B cell (primary cell): ENCODE data around the gene EEFSEC. TPM values are rescaled to one million over a fixed set of nuclear protein-coding genes. Genes with fewer than 3 reads are reported as not detected.

Experiments used
- ATAC-seq: fragments of 200-7000 bp; cut with Tn5 transposase; one replicate; pipeline ENCODE4 v1.10.0; 2021; ENCODE audit warnings: low read depth, mild to moderate bottlenecking, moderate number of reproducible peaks, moderate library complexity
- CTCF ChIA-PET: fragments of 350-600 bp; sonication (Branson Sonifier 250); formaldehyde crosslinking; loops from one replicate; lab custom pipeline; 2021; ENCODE audit warnings: antibody characterized with exemption, inconsistent platforms; lab: Charles Lee
- POLR2A ChIA-PET: fragments of 350-600 bp; sonication (Branson Sonifier 250); formaldehyde crosslinking; loops from one replicate; lab custom pipeline; 2021; ENCODE audit warnings: antibody characterized with exemption; lab: Charles Lee
- DNase-seq: peaks from one replicate; pipeline ENCODE4 v3.0.0; 2013
- H2AFZ ChIP-seq: 2 replicates; pipeline ENCODE4 v1.6.1; 2012; ENCODE audit warnings: mild to moderate bottlenecking, low read depth, low read length; ENCODE audit not compliant: insufficient read depth, poor library complexity, severe bottlenecking
- H3K27ac ChIP-seq, 2 donors: 1 replicate in 1 of 2; 2 replicates in 1 of 2; pipeline ENCODE4 v1.5.1; 2012 to 2013; ENCODE audit warnings: low read length in 2 of 2, mild to moderate bottlenecking in 2 of 2, moderate library complexity in 1 of 2
- H3K27me3 ChIP-seq, 4 experiments: fragments of 200-600 bp in 1 of 4; sonication (generic) in 1 of 4; replicated peaks in 1 of 4; 1 replicate in 2 of 4; 2 replicates in 2 of 4; pipeline versions ENCODE4 v1.6.1 to v1.7.0; 2013 to 2016; ENCODE audit warnings: low read length in 3 of 4, mild to moderate bottlenecking in 2 of 4, mixed read lengths in 1 of 4, moderate library complexity in 1 of 4; ENCODE audit not compliant: insufficient read depth in 4 of 4, control insufficient read depth in 3 of 4; ENCODE audit errors: control extremely low read depth in 1 of 4
- H3K36me3 ChIP-seq, 2 experiments: replicated peaks in 1 of 2; 1 replicate in 1 of 2; 2 replicates in 1 of 2; pipeline versions ENCODE4 v1.6.1 to v1.7.1; 2013; ENCODE audit warnings: low read length in 1 of 2; ENCODE audit not compliant: insufficient read depth in 2 of 2, control insufficient read depth in 1 of 2; ENCODE audit errors: control extremely low read depth in 1 of 2, extremely low read depth in 1 of 2
- H3K4me1 ChIP-seq, 2 donors: fragments of 200-600 bp in 1 of 2; sonication (generic) in 1 of 2; 1 replicate in 1 of 2; 2 replicates in 1 of 2; pipeline versions ENCODE4 v1.5.1 to v1.6.1; 2013 to 2017; ENCODE audit warnings: low read length in 2 of 2; ENCODE audit not compliant: control insufficient read depth in 2 of 2, insufficient read depth in 2 of 2
- H3K4me2 ChIP-seq: replicated peaks from 2 replicates; pipeline ENCODE3; 2012; ENCODE audit warnings: mild to moderate bottlenecking, low read depth, low read length; ENCODE audit not compliant: poor library complexity, severe bottlenecking
- H3K4me3 ChIP-seq, 5 experiments: fragments of 200-600 bp in 1 of 5; sonication (generic) in 1 of 5; 1 replicate in 3 of 5; 2 replicates in 2 of 5; pipeline versions ENCODE4 v1.5.1 to v1.7.0; 2011 to 2016; ENCODE audit warnings: low read length in 4 of 5, mild to moderate bottlenecking in 4 of 5, low read depth in 2 of 5, control low read depth in 1 of 5, moderate library complexity in 1 of 5; ENCODE audit not compliant: insufficient read depth in 1 of 5; ENCODE audit errors: control extremely low read depth in 1 of 5, extremely low read depth in 1 of 5
- H3K79me2 ChIP-seq: fragments of 200-600 bp; sonication (generic); one replicate; pipeline ENCODE4 v1.6.0; 2016; ENCODE audit warnings: low read length; ENCODE audit not compliant: control insufficient read depth, insufficient read depth
- H3K9ac ChIP-seq: fragments of 200-600 bp; sonication (generic); 2 replicates; pipeline ENCODE4 v1.6.1; 2017; ENCODE audit warnings: mild to moderate bottlenecking, low read length, moderate library complexity
- H3K9me3 ChIP-seq, 3 donors: one replicate each; pipeline versions ENCODE4 v1.6.1 to v1.7.1; 2013; ENCODE audit warnings: low read length in 2 of 3; ENCODE audit not compliant: control insufficient read depth in 2 of 3, insufficient read depth in 1 of 3; ENCODE audit errors: control extremely low read depth in 1 of 3
- H4K20me1 ChIP-seq: 2 replicates; pipeline ENCODE4 v1.6.0; 2012; ENCODE audit warnings: mild to moderate bottlenecking, low read length; ENCODE audit not compliant: insufficient read depth, control insufficient read depth, poor library complexity, severe bottlenecking
- H3K27ac Mint-ChIP-seq: one replicate; pipeline ENCODE4 v1.8.0; 2021; ENCODE audit warnings: mixed read lengths
- H3K27me3 Mint-ChIP-seq: one replicate; pipeline ENCODE4 v1.8.0; 2021; ENCODE audit warnings: mixed read lengths
- H3K4me1 Mint-ChIP-seq: one replicate; pipeline ENCODE4 v1.8.0; 2021; ENCODE audit warnings: mixed read lengths
- H3K4me3 Mint-ChIP-seq: one replicate; pipeline ENCODE4 v1.8.0; 2021; ENCODE audit warnings: mixed read lengths
- H3K9me3 Mint-ChIP-seq: one replicate; pipeline ENCODE4 v1.8.0; 2022; ENCODE audit warnings: mixed read lengths; ENCODE audit not compliant: insufficient read depth
- CTCF ChIP-seq: fragments of 200-600 bp; IDR thresholded peaks from one replicate; pipeline ENCODE4 v1.8.0; 2022; ENCODE audit warnings: antibody characterized with exemption, mild to moderate bottlenecking
- EZH2 ChIP-seq: IDR thresholded peaks from 2 replicates; pipeline ENCODE4 v1.6.1; 2012; ENCODE audit warnings: borderline replicate concordance, low read depth, mild to moderate bottlenecking, moderate library complexity, low read length; ENCODE audit not compliant: insufficient read depth, poor library complexity, severe bottlenecking
- WGBS: methylation state at CpG from one replicate; pipeline ENCODE4 v1.1.5; 2013; ENCODE audit warnings: missing lambda C conversion rate; ENCODE audit not compliant: insufficient coverage; 5-methylcytosine and 5-hydroxymethylcytosine counted together
- intact Hi-C: fragments of 100-400 bp; cut with micrococcal nuclease; formaldehyde crosslinking; loops from one replicate; pipeline ENCODE4 v1.10.0; 2022
- polyA plus RNA-seq: library from polyadenylated mRNA; depleted of rRNA; stranded (reverse); fragments of >200 nt; gene quantifications from 2 replicates; pipeline ENCODE4 v1.2.3, GENCODE V29; 2012
- total RNA-seq, 2 donors: library from RNA; stranded (reverse); fragments of 120-200 nt in 1 of 2; gene quantifications; 1 replicate in 1 of 2; 2 replicates in 1 of 2; pipeline versions ENCODE4 v1.2.3 to v1.2.4, GENCODE V29; 2013 to 2022

The EEFSEC gene
- total and polyA plus RNA-seq, 2 donors (not counting 1 experiment from before 2014, with no cell fraction given), result 17.9 to 18.4 TPM

- no peak overlapping the region for H3K27ac Mint-ChIP-seq
- Histone ChIP-seq H3K4me3 (no peak overlapping the region), H3K4me1 (no peaks in the 10 kb centered on the region), H3K79me2 (peaks cover 11% of the 10 kb centered on the region), H3K27me3 (no peaks in the 10 kb centered on the region), H3K4me2 (no peak overlapping the region), H3K36me3 (peaks cover 3 to 13% of the 10 kb centered on the region in 2 experiments), H3K27ac (no peak overlapping the region), H4K20me1 (peaks cover 16% of the 10 kb centered on the region), H2AFZ (no peak overlapping the region), H3K9me3 (no peaks in the 10 kb centered on the region), H3K9ac (no peak overlapping the region)
- ChIA-PET CTCF (no interaction called here), POLR2A (no interaction called here)
- DNase-seq (no peak), ATAC-seq (no peak)
- H3K4me1 Mint-ChIP-seq, result peaks cover 3% of the 10 kb centered on the region
- 96% methylated on average over 12 of the region's 13 CpGs for WGBS
- H3K9me3 Mint-ChIP-seq, result no peaks in the 10 kb centered on the region
- H3K27me3 Mint-ChIP-seq, result no peaks in the 10 kb centered on the region
- H3K4me3 Mint-ChIP-seq, result no peak overlapping the region
- intact Hi-C loops, result no loop called here
- TF ChIP-seq CTCF (no peak), EZH2 (no peak)
Measured at GRCh38 chr3:128242818-128243601, 89.7 kb downstream of the EEFSEC start.
